Testis (tissue), 3 donors: ENCODE results near the gene RBM28. TPM values are rescaled to one million over a fixed set of nuclear protein-coding genes. Genes with fewer than 3 reads are reported as not detected.
A peak's percentile ranks its signal among the peaks of the same experiment; 100 is the strongest.

Experiments
- DNase-seq: peaks from one replicate; pipeline ENCODE4 v3.0.0-alpha.2; 2019
- H3K27ac ChIP-seq, 2 donors: fragments of 200-600 bp; sonication (generic); one replicate each; pipeline ENCODE4 v1.5.1; 2019
- H3K27me3 ChIP-seq: fragments of 200-600 bp; sonication (generic); one replicate; pipeline ENCODE4 v1.5.1; 2019
- H3K36me3 ChIP-seq: fragments of 200-600 bp; sonication (generic); one replicate; pipeline ENCODE4 v1.5.1; 2017; ENCODE audit warnings: low read depth; ENCODE audit errors: missing control alignments
- H3K4me1 ChIP-seq: fragments of 200-600 bp; sonication (generic); one replicate; pipeline ENCODE4 v1.5.1; 2019
- H3K4me3 ChIP-seq, 2 donors: fragments of 200-600 bp; sonication (generic); one replicate each; pipeline ENCODE4 v1.5.1; 2017 to 2019
- H3K9me3 ChIP-seq: fragments of 200-600 bp; sonication (generic); one replicate; pipeline ENCODE4 v1.5.1; 2017
- POLR2A ChIP-seq: fragments of 450-650 bp; IDR thresholded peaks from one replicate; pipeline ENCODE4 v1.6.1; 2017; ENCODE audit warnings: antibody characterized with exemption, mild to moderate bottlenecking, moderate library complexity
- WGBS, 2 donors: methylation state at CpG; one replicate each; pipeline ENCODE4 v1.1.5; 2018; 5-methylcytosine and 5-hydroxymethylcytosine counted together
- intact Hi-C: fragments of 100-400 bp; cut with DNase I; formaldehyde crosslinking; loops from one replicate; pipeline ENCODE4 v1.15.1; 2023; ENCODE audit warnings: low total_unique reads
- polyA plus RNA-seq: library from polyadenylated mRNA; stranded (reverse); fragments of 350-450 nt; fragmentation: Illumina TruSeq; extraction: RNeasy Lipid Tissue Mini Kit (QIAGEN cat#74804); gene quantifications from one replicate; pipeline ENCODE4 v1.2.3, GENCODE V29; 2014; ENCODE audit warnings: low read depth, low replicate concordance; ENCODE audit not compliant: insufficient read depth
- total RNA-seq, 2 donors: library from RNA; depleted of rRNA; stranded (reverse); fragments of >200 nt; gene quantifications; one replicate each; pipeline ENCODE4 v1.2.3, GENCODE V29; 2016
- TF ChIP-seq, protein P1 (sequence below), 3 experiments: fragments of 450-650 bp in 2 of 3; fragments of 200-600 bp in 1 of 3; sonication (generic) in 1 of 3; IDR thresholded peaks; one replicate each; pipeline ENCODE4 v1.5.1; 2016 to 2019; ENCODE audit warnings: antibody characterized with exemption in 3 of 3, mild to moderate bottlenecking in 2 of 3, moderate library complexity in 1 of 3

Gene RBM28
- total and polyA plus RNA-seq, 3 donors from 2014 or later: 25.7 to 58.3 (median 54.5) TPM

GRCh38 chr7:128387216-128388144 is 43.8 kb upstream of the RBM28 start:
- no peaks in the 10 kb centered on the region for H3K36me3 ChIP-seq
- no peak for TF ChIP-seq POLR2A
- TF ChIP-seq, protein P1, sequence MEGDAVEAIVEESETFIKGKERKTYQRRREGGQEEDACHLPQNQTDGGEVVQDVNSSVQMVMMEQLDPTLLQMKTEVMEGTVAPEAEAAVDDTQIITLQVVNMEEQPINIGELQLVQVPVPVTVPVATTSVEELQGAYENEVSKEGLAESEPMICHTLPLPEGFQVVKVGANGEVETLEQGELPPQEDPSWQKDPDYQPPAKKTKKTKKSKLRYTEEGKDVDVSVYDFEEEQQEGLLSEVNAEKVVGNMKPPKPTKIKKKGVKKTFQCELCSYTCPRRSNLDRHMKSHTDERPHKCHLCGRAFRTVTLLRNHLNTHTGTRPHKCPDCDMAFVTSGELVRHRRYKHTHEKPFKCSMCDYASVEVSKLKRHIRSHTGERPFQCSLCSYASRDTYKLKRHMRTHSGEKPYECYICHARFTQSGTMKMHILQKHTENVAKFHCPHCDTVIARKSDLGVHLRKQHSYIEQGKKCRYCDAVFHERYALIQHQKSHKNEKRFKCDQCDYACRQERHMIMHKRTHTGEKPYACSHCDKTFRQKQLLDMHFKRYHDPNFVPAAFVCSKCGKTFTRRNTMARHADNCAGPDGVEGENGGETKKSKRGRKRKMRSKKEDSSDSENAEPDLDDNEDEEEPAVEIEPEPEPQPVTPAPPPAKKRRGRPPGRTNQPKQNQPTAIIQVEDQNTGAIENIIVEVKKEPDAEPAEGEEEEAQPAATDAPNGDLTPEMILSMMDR (IDR thresholded peaks at IDR 0.05): peak; percentile 64 to 78 (median 70)
- H3K9me3 ChIP-seq: no peaks in the 10 kb centered on the region
- intact Hi-C loops: no loop called here
- H3K27me3 ChIP-seq: no peaks in the 10 kb centered on the region
- H3K27ac ChIP-seq: no peak overlapping the region
- peak; percentile 83 for DNase-seq
- no peak overlapping the region for H3K4me3 ChIP-seq
- peaks cover 3% of the 10 kb centered on the region for H3K4me1 ChIP-seq
- WGBS, 2 donors: 31 to 43% methylated on average over 24 of the region's 24 CpGs

DNA sequence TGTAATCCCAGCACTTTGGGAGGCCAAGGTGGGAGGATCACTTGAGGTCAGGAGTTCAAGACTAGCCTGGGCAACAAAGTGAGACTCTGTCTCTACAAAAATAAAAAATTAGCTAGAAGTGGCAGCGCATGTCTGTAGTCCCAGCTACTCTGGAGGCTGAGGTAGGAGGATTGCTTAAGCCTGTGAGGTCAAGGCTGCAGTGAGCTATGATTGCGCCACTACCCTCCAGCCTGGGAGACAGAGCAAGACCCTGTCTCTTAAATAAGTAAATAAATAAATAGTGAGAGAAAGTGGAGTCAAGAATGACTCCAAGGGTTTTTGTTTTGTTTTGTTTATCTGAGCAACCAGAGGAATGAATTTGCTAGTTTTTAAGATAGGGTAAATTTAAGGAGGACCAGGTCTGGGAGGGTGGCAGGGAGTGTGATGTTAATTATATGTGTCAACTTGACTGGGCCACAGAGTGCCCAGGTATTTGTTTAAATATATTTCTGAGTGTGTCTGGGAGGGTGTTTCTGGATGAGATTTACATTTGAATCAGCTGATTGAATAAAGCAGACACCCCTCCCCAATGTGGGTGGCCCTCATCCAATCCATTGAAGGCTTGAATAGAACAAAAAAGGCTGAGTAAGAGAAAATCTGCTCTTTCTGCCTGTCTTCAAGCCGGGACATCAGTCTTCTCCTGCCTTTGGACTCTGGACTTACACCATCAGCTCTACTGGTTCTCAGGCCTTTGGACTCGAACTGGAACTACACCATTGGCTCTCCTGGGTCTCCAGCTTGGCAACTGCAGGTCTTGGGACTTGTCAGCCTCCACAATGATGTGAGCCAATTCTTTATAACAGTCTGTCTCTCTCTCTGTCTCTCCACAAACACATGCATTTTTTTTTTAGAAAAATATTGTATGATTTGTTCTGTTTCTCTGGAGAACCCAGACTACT is 42.5 kb upstream of the RBM28 start:
- TF ChIP-seq, protein P1 (IDR thresholded peaks at IDR 0.05): no peak
- TF ChIP-seq POLR2A: no peak
- 79 to 97% methylated on average over 4 of the region's 4 CpGs for WGBS, 2 donors
- H3K27me3 ChIP-seq: no peaks in the 10 kb centered on the region
- intact Hi-C loops: no loop called here
- H3K4me1 ChIP-seq: peaks cover 3% of the 10 kb centered on the region
- no peak overlapping the region for H3K27ac ChIP-seq
- H3K9me3 ChIP-seq: no peaks in the 10 kb centered on the region
- no peak for DNase-seq
- H3K4me3 ChIP-seq: no peak overlapping the region
- H3K36me3 ChIP-seq: no peaks in the 10 kb centered on the region

- H3K27ac ChIP-seq: no peak overlapping the region
- intact Hi-C loops: no loop called here
- TF ChIP-seq, protein P1 (IDR thresholded peaks at IDR 0.05): no peak
- no peak for TF ChIP-seq POLR2A
- no peak for DNase-seq
- H3K36me3 ChIP-seq: no peaks in the 10 kb centered on the region
- H3K4me3 ChIP-seq: no peak overlapping the region
- WGBS, 2 donors: 72 to 75% methylated on average over 7 of the region's 7 CpGs
- no peaks in the 10 kb centered on the region for H3K9me3 ChIP-seq
- H3K27me3 ChIP-seq: no peaks in the 10 kb centered on the region
- H3K4me1 ChIP-seq: peaks cover 3% of the 10 kb centered on the region
Observed at GRCh38 chr7:128384726-128385125, 41.0 kb upstream of the RBM28 start.

DNA sequence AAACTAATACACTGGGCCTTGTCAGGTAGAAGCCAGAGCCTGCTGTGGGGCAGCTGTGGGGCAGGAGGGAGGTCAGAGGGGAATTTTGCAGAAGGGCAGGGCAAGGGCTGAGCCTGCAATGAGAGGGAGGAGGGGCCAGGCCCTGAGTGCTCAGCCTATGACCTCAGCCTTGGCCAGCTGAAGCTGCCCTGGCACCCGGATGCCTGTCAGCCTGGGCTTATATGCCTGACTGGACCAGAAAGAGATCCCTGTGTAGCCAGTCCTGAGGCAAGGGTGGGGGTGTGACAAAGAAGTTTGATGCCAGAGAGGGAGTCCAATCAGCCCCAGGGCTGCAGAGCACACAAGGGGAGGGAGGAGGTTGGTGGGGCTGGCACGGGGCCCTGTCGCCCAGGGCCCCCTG is 40.1 kb upstream of the RBM28 start:
- H3K4me1 ChIP-seq: peaks cover 3% of the 10 kb centered on the region
- no peaks in the 10 kb centered on the region for H3K27me3 ChIP-seq
- WGBS, 2 donors: 71 to 75% methylated on average over 3 of the region's 3 CpGs
- no peaks in the 10 kb centered on the region for H3K36me3 ChIP-seq
- no peak overlapping the region for H3K27ac ChIP-seq
- H3K4me3 ChIP-seq: no peak overlapping the region
- H3K9me3 ChIP-seq: no peaks in the 10 kb centered on the region
- TF ChIP-seq, protein P1 (IDR thresholded peaks at IDR 0.05): no peak
- TF ChIP-seq POLR2A: no peak
- no peak for DNase-seq
- intact Hi-C loops: no loop called here
